Measurements from ENCODE around the gene UGT1A4.

The UGT1A4 gene

DNA sequence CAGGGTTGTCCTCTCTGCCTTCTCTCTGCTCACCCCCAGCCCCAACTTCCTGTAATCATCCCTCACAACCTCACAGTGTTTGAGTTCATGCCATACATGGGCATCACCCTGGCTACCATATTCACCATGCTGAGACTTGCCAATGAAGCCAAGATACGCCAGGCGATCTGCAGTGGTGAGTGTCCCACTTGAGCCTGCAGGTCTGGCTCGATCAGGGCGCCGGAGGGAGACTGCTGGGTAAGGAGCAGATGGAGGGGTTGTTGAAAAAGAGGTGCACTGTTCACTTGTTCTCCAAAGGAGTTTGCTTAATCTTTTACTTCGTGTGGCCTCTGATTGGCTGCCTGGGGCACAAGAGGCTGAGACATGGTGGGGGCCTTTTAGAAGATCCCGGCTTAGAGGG lies 74.2 kb downstream of the UGT1A4 start:
- DNase-seq = no peak

DNA sequence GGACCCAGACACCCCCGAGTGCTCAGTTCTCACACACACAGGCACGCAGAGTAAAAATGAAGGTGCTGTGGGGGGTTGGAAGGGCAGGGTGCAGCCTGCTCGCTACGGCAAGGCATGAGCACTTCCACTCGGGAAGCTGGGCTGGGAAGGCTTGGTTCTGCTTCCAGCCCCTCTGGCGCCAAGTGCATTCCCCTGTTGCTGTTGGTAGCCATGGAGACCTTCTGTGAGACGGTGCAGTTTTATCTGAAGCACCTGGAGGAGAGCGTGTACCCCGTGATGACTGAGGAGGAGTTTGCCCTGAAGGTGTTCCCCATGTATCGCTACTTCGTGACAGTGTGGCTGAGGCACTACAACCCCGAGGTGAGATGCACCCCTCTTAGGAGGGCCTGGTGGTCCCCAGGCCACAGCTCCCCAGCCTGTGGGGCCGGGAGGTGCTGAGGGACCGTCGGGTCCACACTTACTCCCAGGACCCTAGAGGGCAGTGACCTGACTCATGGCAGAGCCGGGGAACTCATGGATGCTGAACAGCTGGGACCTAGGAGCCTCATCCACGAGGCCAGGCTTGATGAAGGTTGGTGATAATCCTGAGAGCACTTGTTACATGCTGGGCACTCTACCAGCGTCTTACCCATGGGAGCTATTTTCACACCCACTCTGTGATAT lies 75.1 kb downstream of the UGT1A4 start:
- no peak for DNase-seq

DNA sequence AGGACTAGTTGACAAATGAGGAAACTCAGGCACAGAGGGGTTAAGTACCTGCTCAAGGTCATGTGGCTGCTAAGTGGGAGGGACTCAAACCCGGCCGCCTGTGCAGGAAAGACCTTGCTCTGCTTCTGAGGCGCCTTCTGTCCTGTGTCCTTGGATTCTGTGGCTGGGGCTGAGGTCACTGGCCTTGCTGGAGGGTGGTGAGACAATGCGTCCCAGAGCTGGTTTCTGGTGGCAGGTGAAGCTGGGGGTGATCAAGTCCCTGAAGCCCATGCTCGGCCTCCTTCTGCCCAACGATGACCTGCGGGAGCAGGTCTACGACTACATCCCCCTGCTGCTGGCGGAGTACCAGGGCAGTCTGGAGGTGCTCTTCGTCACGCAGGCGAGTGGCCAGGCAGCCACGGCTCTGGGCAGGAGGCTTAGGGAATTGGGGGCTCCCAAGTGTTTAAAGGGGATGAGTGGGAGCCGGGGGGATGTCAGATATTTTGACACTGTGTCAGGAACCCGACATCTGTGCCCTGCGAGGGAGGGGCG lies 75.7 kb downstream of the UGT1A4 start:
- no peak for DNase-seq

DNA sequence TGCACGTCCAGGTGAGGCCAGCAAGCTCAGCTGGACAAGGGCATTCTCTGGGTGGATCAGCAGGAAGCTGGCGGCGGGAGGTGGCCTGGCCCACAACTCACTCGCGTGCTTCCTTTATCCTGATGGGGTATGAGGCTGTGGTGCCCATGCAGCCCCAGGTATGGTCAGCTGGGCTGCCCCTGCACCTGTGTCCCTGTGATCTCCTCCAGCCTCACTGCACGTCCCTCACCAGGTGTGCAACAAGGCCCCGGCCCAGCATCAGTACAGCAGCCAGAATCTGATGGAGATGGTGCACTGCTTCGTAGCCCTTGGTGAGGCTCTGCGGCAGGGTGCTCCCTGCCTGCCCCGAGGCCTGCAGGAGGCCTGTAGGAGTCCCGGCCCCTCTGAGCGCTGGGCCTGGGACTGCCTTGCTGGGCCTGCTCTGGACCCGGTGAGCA lies 77.2 kb downstream of the UGT1A4 start:
- no peak for DNase-seq

DNA sequence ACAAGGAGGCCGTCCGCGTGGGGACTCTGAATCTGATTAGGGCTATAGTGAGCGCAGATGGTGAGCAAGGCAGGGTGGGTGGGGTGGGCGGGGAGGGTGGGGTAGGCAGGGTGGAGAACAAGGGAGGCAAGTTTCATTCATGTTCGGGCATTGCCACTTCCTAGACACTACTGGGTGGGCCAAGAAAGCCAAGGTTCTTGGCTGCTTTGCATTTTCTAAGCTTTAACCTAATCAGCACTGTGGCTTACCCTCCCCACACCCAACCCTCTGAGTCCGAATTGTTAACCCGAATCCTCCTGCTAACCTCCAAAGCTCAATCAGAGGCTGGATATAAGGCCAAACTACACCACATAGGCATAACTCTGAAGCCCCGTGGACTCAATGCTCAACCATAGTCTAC lies 77.7 kb downstream of the UGT1A4 start:
- DNase-seq = no peak

DNA sequence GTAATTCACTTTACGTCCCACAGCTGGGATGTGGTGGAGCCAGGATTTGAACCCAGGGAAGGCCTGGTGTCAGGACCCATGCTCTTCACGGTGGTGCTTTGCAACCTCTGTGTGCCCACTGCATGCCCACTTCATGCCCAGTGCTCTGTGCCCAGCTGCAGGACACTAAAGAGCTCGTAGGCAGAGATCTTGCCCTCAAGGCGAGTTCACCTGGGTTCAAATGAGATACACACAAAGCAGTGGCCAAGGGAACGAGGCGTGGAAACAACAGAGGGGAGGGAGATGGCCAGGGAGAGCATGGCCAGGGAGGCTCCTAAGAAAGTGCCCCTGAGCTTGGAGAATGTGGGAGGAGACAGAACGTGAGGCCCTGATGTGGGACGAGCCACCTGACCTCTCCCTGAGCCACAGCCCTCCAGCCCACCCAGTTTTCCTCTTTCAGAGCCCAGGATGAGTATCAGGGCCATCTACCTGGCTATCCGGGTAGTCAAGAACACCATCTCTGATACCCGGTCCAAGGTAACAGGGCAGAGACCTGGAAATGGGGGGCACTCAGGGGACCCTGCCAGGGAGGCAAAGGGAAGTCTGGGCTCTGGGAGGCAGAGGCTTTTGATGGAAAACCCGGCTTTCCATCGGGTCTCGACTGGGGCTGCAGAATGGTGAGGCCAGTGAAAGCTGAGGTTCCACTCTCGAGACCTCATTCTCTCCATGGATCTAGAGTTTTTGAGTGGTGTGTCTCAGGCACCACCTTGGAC lies 80.0 kb downstream of the UGT1A4 start:
- no peak for DNase-seq

DNA sequence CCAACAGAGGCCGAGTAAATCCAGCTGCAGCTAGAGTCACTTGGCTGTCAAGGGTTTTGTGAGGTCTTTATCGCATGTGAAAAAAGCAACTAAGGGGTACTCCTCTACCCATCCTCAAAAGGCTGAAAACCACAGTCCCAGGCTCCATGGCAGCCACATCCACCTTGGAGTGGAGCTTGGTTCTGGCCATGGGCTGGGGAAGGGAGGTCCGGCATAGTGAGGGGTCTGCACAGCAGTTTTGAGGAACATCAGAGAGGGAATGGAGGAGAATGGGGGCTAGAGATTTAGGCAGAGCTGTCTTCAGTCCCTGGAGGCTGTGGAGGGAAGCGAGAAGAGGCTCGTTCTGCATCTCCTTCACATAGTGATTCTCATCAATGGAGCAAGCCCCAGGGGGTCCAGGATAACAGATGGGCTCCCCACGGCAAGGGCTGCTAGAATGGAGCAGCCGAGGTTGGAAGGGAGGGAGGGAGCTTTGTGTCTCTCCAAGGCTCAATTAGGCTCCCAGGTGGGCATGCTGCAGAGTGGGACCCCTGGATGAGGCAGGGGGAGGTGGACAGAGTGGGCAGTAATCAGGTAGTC lies 80.6 kb downstream of the UGT1A4 start:
- no peak for DNase-seq

DNA sequence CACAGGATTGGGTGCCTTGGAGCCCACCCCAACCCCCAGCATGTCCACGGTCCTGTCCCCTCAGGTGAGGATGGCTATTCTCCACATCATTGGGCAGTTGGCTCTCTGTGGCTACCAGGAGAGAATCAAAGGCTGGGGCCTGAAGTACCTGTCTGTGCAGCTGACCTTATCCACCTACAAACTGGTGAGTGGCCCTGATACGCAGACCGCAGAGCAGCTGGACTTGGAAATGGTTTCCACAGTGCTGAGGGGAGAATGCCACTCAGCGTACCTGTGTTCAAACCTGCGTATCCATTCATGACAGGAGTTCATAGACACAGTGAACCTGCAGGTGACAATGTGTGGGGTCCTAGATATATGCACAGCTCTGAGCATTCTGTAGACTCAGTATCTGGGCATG lies 81.2 kb downstream of the UGT1A4 start:
- no peak for DNase-seq

DNA sequence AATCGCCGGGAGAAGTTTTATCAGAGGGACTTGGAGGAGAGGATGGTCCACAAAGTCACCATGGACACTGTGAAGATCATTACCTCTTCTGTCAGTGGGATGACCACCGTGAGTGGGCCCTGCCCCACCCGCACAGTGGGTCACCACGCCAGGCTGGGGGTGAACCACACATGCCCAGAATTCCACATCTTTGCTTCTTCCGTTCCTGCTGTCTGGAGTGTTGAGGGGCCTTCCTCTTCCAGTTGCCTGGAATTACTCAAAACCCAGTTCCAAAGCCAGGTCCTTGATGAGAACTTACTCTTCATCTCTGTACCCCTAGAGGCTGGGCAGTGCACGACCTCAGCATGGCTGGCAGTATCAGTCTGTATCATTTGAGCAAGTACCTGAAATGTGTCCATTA lies 81.7 kb downstream of the UGT1A4 start:
- no peak for DNase-seq

DNA sequence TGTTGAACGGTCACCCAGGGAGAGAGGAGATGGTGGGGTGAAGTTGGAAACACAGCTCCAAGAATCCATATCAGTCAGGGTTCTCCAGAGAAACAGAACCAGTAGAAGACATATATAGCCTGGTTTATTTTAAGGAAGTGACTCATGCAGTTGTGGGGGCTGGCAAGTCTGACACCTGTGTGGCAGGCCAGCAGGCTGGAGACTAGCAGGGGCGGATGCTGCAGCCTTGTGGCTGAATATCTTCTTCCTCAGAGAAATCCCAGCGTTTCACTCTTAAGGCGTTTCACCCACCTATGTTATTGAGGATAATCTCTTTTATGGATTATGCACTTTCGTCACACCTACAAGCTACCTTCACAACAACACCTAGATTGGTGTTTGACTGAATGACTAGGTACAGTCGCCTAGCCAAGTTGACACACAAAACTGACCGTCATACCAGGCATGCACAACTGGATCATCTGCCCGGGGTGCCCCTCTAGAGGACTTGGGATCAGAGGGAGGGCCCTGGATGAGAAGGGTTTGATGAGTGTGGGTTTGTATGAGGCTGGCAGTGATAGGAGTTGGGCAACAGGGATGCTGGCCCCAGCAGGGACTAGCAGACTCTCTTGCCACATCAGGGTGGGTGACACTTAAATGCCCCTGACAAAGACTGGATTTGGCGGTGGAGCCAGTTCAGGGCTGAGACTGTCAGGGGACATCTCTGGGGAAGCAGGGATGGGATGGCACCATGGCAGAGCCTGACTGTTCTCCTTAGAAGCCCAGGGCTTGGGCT lies 83.0 kb downstream of the UGT1A4 start:
- DNase-seq = no peak

DNA sequence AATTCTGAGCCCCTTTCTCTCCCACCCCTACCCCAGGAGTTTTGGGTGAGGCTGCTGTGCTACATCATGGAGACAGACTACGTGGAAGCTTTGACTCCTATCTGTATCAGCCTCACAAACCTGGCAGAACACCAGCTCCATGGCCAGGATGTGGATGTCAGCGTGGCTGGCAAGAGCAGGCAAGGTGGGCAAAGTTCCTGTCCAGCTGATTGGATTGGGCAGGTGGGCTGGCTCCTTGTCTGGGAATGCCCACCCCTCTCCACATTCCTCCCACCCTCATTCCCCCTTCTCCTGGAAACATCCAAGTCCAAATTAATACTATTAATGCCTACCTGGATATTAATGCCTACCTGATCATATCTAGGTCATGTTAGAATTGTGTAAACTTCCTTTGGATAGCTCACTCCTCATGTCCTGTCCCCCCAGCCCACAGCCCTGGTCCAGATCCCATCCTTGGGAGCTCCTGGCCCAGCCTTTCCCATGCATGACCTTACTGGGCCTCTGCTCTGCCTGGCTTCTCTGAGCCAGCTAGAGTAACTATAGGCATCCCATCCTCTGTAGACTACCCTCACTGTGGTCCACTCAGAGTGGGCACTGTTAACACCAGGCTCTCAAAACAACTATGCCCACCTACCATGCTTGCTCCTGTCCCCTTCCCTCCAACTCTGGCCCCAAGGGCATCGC lies 83.7 kb downstream of the UGT1A4 start:
- DNase-seq = no peak

DNA sequence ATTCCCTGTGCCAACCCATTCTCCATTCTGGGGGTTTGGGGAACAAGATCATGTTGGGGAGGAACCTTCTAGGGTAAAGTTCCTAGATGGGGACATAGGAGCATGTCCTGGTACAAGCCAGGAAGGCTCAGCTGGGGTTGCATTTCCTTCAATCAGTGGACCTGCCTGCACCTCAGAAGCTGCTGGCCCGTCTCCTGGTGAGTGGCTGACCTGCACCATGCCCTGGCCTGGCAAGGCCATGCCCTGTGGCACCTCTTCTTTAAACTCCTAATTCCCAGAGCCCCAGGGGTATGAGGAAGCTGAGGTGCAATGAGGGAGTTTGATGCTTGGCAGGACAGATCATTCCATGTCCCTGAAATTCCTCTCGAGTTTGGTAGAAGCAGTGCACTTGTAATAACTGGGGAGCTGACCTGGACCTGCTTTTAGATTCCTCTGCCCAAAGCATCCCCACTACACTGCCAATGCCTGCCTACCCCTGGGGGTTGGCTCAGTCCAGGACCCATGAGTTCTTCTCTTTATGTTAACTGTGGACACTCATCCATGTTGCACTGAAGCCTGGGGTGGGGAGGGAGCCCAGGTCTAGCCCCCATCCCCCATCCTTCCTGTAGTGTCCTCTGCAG lies 84.9 kb downstream of the UGT1A4 start:
- DNase-seq = no peak

DNA sequence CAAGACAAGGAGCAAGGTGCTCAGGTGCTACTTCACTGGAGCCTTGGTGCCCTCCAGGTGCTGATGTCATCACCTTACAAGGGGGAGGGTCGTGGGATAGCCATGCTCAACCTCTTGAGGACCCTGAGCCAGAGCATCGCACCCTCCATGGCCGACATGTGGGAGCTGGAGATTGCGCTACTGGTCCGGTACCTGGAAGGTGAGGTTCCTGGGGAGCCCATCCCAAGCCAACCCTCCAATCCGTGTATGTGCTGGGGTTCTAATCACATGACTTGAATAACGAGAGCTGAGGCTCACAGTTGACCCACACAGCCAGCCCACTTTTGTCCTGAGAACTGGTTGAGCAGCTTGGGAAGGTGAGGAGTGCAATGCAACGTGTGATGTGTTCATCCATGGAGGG lies 85.5 kb downstream of the UGT1A4 start:
- no peak for DNase-seq

DNA sequence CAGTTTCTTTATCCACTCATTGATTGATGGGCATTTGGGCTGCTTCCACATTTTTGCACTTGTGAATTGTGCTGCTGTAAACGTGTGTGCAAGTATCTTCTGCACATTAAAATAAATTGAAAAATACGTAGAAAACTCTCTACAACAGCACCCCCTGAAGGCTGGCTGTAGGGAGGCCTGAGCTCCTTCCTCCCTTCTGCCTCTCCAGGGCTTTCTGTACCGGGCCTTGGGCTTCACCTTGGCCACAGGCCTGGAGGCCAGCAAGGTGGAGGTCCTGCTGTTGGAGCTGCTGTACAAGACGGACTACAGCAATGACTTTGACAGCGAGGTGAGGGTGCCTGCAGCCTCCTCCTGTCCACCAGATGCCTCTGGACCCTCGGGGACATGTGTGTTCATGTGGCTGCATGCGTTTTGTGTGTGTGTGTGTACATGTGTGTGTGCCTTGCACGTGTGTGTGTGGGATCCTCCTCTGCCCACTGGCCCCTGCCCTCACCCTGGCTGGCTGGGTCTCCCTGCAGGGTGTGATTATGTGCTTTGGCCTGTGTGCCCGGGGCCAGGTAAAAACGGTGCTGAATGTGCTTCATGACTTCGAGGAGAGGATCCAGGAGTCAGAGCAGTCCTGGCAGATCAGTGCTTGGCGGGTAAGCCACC lies 88.8 kb downstream of the UGT1A4 start:
- no peak for DNase-seq

DNA sequence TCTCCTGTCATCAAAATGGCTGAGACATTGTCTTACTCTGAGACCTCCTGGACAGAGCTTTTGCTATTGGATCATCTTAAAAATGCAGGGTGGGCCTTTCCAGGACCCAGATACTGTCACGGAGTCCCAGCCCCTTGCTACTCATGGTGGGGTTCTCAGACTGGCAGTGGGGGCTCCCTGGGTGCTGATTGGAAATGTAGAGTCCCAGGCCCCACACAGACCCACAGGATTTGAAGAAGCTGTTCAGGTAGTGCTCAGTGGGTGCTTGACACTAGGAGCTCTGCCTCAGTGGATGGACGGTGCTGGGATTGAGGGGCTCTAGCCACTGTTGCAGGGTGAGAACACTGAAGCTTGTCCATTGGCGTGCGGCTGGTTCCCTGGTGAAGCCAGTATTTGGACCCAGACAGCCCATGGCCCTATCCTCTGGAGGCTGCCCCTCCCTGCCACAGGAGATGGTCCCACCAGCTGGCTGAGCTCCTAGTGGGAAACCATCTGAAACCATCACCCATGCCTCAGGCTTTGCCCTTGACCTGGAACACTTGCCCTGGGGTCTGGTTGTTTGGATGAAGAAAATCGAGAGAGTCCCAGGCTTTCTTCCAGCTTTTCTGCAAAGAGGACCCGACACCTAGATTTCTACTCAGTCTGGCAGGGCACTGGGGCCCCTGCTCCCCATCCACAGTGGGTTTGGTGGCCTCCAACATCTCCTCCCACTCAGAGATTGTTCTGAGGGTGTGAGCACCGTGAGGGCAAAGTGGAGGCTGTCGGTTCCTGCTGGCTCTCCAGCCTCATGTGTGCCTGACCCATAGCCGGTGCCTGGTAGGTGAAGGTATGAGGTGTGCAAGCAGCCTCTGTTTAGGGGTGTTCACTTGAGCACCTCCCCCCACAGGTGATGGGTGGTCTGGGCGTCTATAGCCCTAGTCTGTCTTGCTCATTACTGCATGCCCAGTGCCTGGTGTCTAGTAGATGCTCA lies 89.7 kb downstream of the UGT1A4 start:
- DNase-seq = no peak

DNA sequence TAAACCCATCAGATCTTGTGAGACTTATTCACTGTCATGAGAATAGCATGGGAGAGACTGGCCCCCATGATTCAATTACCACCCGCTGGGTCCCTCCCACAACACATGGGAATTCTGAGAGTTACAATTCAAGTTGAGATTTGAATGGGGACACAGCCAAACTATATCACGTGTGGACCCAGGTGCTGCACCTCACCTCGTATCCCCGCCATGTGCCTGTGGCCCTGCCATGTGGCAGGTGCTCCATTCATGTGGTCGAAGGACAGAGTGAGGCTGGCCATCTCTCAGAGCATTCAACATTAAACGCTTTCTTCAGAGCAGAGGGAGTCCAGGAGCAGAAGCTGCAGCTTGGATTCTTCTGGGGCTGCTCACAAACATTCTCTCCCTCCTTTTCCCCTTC lies 91.8 kb downstream of the UGT1A4 start:
- no peak for DNase-seq

DNA sequence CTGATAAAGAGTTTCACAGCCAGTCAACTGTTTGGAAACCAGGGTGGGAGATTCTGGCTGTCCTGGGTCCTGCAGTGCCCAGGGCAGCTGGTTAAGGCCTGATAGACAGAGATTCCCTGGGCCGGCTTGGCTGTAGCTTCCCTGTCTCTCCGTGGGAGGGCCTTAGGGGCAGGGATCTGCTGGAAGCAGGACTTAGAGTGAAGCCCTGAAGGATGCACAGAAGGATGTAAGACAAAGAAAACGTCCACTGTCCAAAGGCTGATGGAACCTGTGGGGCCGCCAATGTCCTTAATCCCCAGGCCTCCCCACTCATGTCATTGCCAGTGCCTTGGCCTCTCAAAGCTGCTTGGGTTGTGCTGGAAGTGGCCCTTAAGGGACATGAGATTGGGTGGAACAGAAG lies 92.6 kb downstream of the UGT1A4 start:
- no peak for DNase-seq

DNA sequence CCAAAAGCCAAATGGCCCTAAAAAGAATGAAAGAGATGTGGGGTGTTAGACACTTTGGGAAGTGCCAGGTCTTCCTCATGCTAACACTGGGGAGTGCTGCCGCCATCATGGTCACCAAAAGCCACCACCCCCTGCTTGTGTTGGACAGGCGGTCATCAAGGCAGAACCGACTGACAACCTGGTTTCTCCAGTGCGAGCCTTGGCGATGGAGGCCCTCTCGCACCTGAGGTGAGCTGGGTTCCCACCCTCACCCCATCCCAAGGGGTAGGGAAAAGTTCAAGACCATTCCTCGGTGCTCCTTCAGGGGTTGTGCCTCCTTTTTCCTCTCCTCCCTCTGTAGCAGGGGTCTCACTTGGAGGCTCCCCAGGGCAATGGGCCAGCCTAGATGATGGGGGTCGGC lies 93.2 kb downstream of the UGT1A4 start:
- no peak for DNase-seq

DNA sequence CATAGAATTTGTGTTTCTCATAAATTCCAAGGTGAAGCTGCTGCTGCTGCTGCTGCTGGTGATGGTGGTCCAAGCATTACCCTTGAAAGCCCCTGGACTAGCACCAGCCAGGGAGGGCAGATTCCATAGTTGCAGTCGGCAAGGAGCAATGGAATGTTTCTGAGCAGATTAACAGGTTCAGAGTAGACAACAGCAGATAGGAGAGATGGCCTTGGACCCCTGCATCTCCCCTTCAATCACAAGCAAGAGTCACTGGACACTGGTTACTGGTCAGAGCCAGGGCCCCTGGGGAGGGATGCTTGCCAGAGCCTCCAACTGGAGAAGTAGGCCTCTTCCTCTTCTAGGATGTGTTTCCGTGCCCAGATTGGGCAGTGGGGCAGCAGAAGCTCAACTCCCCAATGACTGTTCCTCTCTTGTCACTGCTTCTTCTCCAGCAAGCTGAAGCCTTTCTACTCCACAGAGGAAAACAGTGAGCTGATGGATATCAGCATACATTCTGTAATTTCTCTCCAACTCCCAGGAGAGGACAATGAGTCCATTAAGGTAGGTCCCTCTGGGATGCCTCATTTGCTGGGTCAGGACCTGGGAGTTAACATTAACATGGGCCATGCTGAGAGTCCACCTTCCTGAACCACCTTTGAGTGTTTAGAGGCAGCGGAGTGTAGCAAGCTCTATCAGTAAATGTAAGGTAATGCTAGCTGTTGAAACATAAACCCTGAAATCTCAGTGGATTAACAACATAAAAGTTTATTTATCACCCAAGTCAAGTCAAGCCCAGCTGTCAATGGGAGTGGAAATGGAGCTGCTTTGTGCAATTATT lies 94.9 kb downstream of the UGT1A4 start:
- DNase-seq = no peak

Measured in stimulated activated naive CD4-positive, alpha-beta T cell treated with Interleukin-2 at 50 U/mL for 16 hours (primary cell).